HG02938 (cell line): Measurements from ENCODE around the gene SFXN4.
"Not testable (repeated sequence)": the region's sequence is repeated elsewhere in the genome, so short reads cannot be mapped to it uniquely, and the experiment has no call there.

Experiments used
- ATAC-seq: cut with Tn5 transposase; IDR thresholded peaks from one replicate; pipeline ENCODE4 v1.9.1; 2021; ENCODE audit warnings: mild to moderate bottlenecking, moderate library complexity; ENCODE audit not compliant: unreplicated experiment

SFXN4 gene

GRCh38 chr10:119113751-119114732 is 51.5 kb downstream of the SFXN4 start:
- no peak for ATAC-seq

GRCh38 chr10:119112056-119112455 is 53.5 kb downstream of the SFXN4 start:
- no peak for ATAC-seq

GRCh38 chr10:119107771-119108170 is 57.7 kb downstream of the SFXN4 start:
- not testable (repeated sequence) for ATAC-seq

GRCh38 chr10:119107106-119107505 is 58.4 kb downstream of the SFXN4 start:
- not testable (repeated sequence) for ATAC-seq

GRCh38 chr10:119105899-119106298 is 59.6 kb downstream of the SFXN4 start:
- not testable (repeated sequence) for ATAC-seq

GRCh38 chr10:119105155-119105554 is 60.4 kb downstream of the SFXN4 start:
- ATAC-seq: no peak

GRCh38 chr10:119104654-119105015 is 60.9 kb downstream of the SFXN4 start:
- ATAC-seq: no peak

GRCh38 chr10:119103903-119104653 is 61.4 kb downstream of the SFXN4 start, which contains the start of gene DENND10:
Gene DENND10 (plus strand): TSS chr10:119104113. CDS start chr10:119104143, 30 bp downstream.
- ATAC-seq: peak; percentile 82

GRCh38 chr10:119103241-119103902 is 62.1 kb downstream of the SFXN4 start:
- ATAC-seq: no peak

GRCh38 chr10:119101366-119102098 is 64.0 kb downstream of the SFXN4 start:
- no peak for ATAC-seq

- no peak for ATAC-seq
These were observed 64.9 kb downstream of the SFXN4 start for GRCh38 chr10:119100434-119101238.

GRCh38 chr10:119098576-119098975 is 66.9 kb downstream of the SFXN4 start:
- no peak for ATAC-seq

- ATAC-seq: not testable (repeated sequence)
These were observed 68.7 kb downstream of the SFXN4 start for GRCh38 chr10:119096641-119097415.

GRCh38 chr10:119095640-119096039 is 69.9 kb downstream of the SFXN4 start:
- no peak for ATAC-seq

- no peak for ATAC-seq
These were observed 74.5 kb downstream of the SFXN4 start for GRCh38 chr10:119090968-119091367.
